K562 (cell line): ENCODE measurements around the gene KRT33B. TPM values are rescaled to one million over a fixed set of nuclear protein-coding genes. Genes with fewer than 3 reads are reported as not detected.

Experiments
- ATAC-seq: fragments of 200-7000 bp; cut with Tn5 transposase; 3 replicates; pipeline ENCODE4 v1.9.1; 2020; ENCODE audit warnings: moderate library complexity
- BruUV-seq: library from RNA; stranded (reverse); fragments of 400-500 nt; replicated peaks from 2 replicates; lab custom pipeline; 2021; lab: Mats Ljungman, UMichigan
- CTCF ChIA-PET: fragments of 300-600 bp; formaldehyde crosslinking; extraction: SDS; loops from one replicate; lab custom pipeline; 2021; ENCODE audit warnings: low intra/inter-chr PET ratio; lab: Yijun Ruan, JAX
- POLR2A ChIA-PET: fragments of 300-600, 350-650 bp; sonication (Branson Sonifier 250); formaldehyde crosslinking; extraction: SDS; loops from one replicate; lab custom pipeline; 2021; ENCODE audit warnings: antibody characterized with exemption, inconsistent platforms; lab: Yijun Ruan, JAX
- DNase-seq, 4 experiments: peaks; one replicate each; pipeline versions ENCODE4 v3.0.0 to v3.0.0-alpha.2; 2011 to 2018; ENCODE audit warnings: low spot score in 3 of 4, mixed read lengths in 3 of 4; ENCODE audit errors: extremely low read depth in 1 of 4
- FAIRE-seq: peaks from 2 replicates; lab custom pipeline; 2011; peaks lifted over from hg19 to GRCh38; lab: Jason Lieb, UNC
- H2AFZ ChIP-seq: 2 replicates; pipeline ENCODE4 v1.6.0; 2011; ENCODE audit warnings: low read depth, low read length, control low read depth, inconsistent platforms
- H3K27ac ChIP-seq: fragments of 200-600 bp; 3 replicates; pipeline ENCODE4 v1.8.0; 2011; ENCODE audit warnings: low read depth, mild to moderate bottlenecking, control low read depth, inconsistent platforms, low read length, moderate library complexity, mixed read lengths; ENCODE audit errors: extremely low read depth
- H3K27me3 ChIP-seq, 2 experiments: fragments of 300-600 bp in 1 of 2; 2 replicates in 1 of 2; 3 replicates in 1 of 2; pipeline versions ENCODE4 v1.6.0 to v1.8.0; 2011; ENCODE audit warnings: inconsistent platforms in 2 of 2, low read length in 2 of 2, mild to moderate bottlenecking in 1 of 2, mixed read lengths in 1 of 2, moderate library complexity in 1 of 2; ENCODE audit not compliant: control insufficient read depth in 2 of 2, insufficient read depth in 2 of 2
- H3K36me3 ChIP-seq: fragments of 300-600 bp; 3 replicates; pipeline ENCODE4 v1.8.0; 2011; ENCODE audit warnings: mild to moderate bottlenecking, low read length, inconsistent platforms; ENCODE audit not compliant: control insufficient read depth, insufficient read depth
- H3K4me1 ChIP-seq, 2 experiments: fragments of 200-600 bp in 1 of 2; replicated peaks in 1 of 2; 2 replicates in 1 of 2; 3 replicates in 1 of 2; pipeline versions ENCODE4 v1.5.1 to v1.8.0; 2011; ENCODE audit warnings: inconsistent platforms in 2 of 2, low read length in 2 of 2, mild to moderate bottlenecking in 1 of 2, mixed read lengths in 1 of 2, moderate library complexity in 1 of 2; ENCODE audit not compliant: control insufficient read depth in 2 of 2, insufficient read depth in 2 of 2
- H3K4me2 ChIP-seq: 2 replicates; pipeline ENCODE4 v1.6.1; 2011; ENCODE audit warnings: low read length, control low read depth, inconsistent platforms, mixed read lengths; ENCODE audit not compliant: insufficient read depth
- H3K4me3 ChIP-seq: fragments of 200-600 bp; sonication (generic), shearing (Covaris generic); 2 replicates; pipeline ENCODE4 v1.5.1; 2016; ENCODE audit warnings: control low read depth, inconsistent platforms
- H3K79me2 ChIP-seq: fragments of 200-600 bp; 3 replicates; pipeline ENCODE4 v1.8.0; 2011; ENCODE audit warnings: low read length, inconsistent platforms; ENCODE audit not compliant: control insufficient read depth, insufficient read depth
- H3K9ac ChIP-seq, 2 experiments: 2 replicates each; pipeline versions ENCODE4 v1.6.0 to v1.6.1; 2011; ENCODE audit warnings: low read depth in 2 of 2, low read length in 2 of 2, control low read depth in 1 of 2, inconsistent platforms in 1 of 2, mild to moderate bottlenecking in 1 of 2, mixed read lengths in 1 of 2; ENCODE audit not compliant: insufficient read depth in 1 of 2
- H3K9me1 ChIP-seq: one replicate; pipeline ENCODE4 v1.6.0; 2011; ENCODE audit warnings: inconsistent platforms, mild to moderate bottlenecking, low read length, moderate library complexity; ENCODE audit not compliant: control insufficient read depth, insufficient read depth
- H3K9me3 ChIP-seq: replicated peaks from 2 replicates; pipeline ENCODE4 v1.5.1; 2011; ENCODE audit warnings: low read depth, low read length, inconsistent platforms; ENCODE audit not compliant: control insufficient read depth, insufficient read depth
- H4K20me1 ChIP-seq: replicated peaks from 2 replicates; pipeline ENCODE4 v1.6.1; 2011; ENCODE audit warnings: low read length, inconsistent platforms, mixed read lengths; ENCODE audit not compliant: control insufficient read depth, insufficient read depth
- ATF1 ChIP-seq, 2 experiments: fragments of 450-650 bp in 1 of 2; IDR thresholded peaks; 2 replicates each; pipeline ENCODE4 v1.6.1; 2016; ENCODE audit warnings: missing compliant biosample characterization in 1 of 2, missing genetic modification characterization in 1 of 2
- BCL6 ChIP-seq: fragments of 250-450 bp; sonication (Bioruptor Pico); IDR thresholded peaks from 2 replicates; pipeline ENCODE4 v1.4.0; 2020
- BRD9 ChIP-seq: fragments of 450-650 bp; IDR thresholded peaks from 2 replicates; pipeline ENCODE4 v1.6.1; 2018; ENCODE audit warnings: low read depth; ENCODE audit not compliant: partially characterized antibody
- HOXB6 ChIP-seq: fragments of 250-450 bp; sonication (Bioruptor Pico); IDR thresholded peaks from 2 replicates; pipeline ENCODE4 v1.5.1; 2022; ENCODE audit warnings: mild to moderate bottlenecking, borderline replicate concordance
- RBBP5 ChIP-seq: fragments of 200-600 bp; sonication (generic); IDR thresholded peaks from 2 replicates; pipeline ENCODE4 v1.6.1; 2012; ENCODE audit warnings: borderline replicate concordance, mild to moderate bottlenecking, low read length, control low read depth, inconsistent platforms; ENCODE audit not compliant: insufficient read depth, poor library complexity, severe bottlenecking
- RFX5 ChIP-seq: IDR thresholded peaks from 2 replicates; pipeline ENCODE4 v1.6.1; 2011; ENCODE audit warnings: low read depth, mild to moderate bottlenecking, improper control_type of control experiment, low read length
- SRSF9 ChIP-seq: fragments of 200-400 bp; formaldehyde crosslinking; IDR thresholded peaks from 2 replicates; pipeline ENCODE4 v1.6.1; 2017; ENCODE audit warnings: low read depth, low read length, borderline replicate concordance
- ZBTB8A ChIP-seq: fragments of 450-650 bp; IDR thresholded peaks from 2 replicates; pipeline ENCODE4 v1.6.1; 2018; ENCODE audit warnings: mild to moderate bottlenecking, moderate library complexity; ENCODE audit not compliant: partially characterized antibody
- ZNF3 ChIP-seq: fragments of 250-450 bp; sonication (Bioruptor Pico); IDR thresholded peaks from 2 replicates; pipeline ENCODE4 v1.5.0; 2021; ENCODE audit warnings: mild to moderate bottlenecking, moderate library complexity
- ZNF695 ChIP-seq: fragments of 450-650 bp; formaldehyde crosslinking; IDR thresholded peaks from 2 replicates; pipeline ENCODE4 v1.4.0; 2020; ENCODE audit warnings: mild to moderate bottlenecking, moderate library complexity
- ZNF77 ChIP-seq: fragments of 250-450 bp; sonication (Bioruptor Pico); IDR thresholded peaks from 2 replicates; pipeline ENCODE4 v1.5.0; 2020
- WGBS: fragments of 100-300 bp; shearing (Covaris generic); methylation state at CpG from one replicate; pipeline ENCODE4 v1.1.6; 2016; ENCODE audit warnings: low coverage, mixed read lengths; ENCODE audit not compliant: insufficient coverage; ENCODE audit errors: missing lambda C conversion rate; 5-methylcytosine and 5-hydroxymethylcytosine counted together
- in situ Hi-C: fragments of 300-500 bp; cut with MboI; formaldehyde crosslinking; loops from 4 replicates; pipeline ENCODE4 v1.15.0; 2018; ENCODE audit warnings: inconsistent platforms, mixed read lengths
- intact Hi-C: fragments of 100-400 bp; cut with micrococcal nuclease; formaldehyde crosslinking; loops from 2 replicates; pipeline ENCODE4 v1.14.2; 2022
- polyA plus RNA-seq, 8 experiments: library from polyadenylated mRNA; depleted of rRNA in 4 of 8; stranded (reverse) in 5 of 8; unstranded in 3 of 8; fragments of >200 nt; fragmentation: Nextera tagmentation in 2 of 8; fragmentation: Illumina TruSeq in 1 of 8; extraction: Ambion mirVana in 2 of 8; extraction: Trizol in 1 of 8; gene quantifications; 2 replicates each; pipeline versions ENCODE4 v1.2.1 to v1.2.3, GENCODE V29; 2011 to 2014; ENCODE audit warnings: inconsistent platforms in 1 of 8, missing spikeins in 1 of 8
- total RNA-seq, 7 experiments: library from RNA; depleted of rRNA in 6 of 7; stranded (reverse); fragments of >200 nt in 6 of 7; fragmentation: Illumina TruSeq in 2 of 7; extraction: Trizol in 2 of 7; gene quantifications; 2 replicates each; pipeline versions ENCODE4 v1.2.1 to v1.2.3, GENCODE V29; 2011 to 2021; ENCODE audit warnings: low replicate concordance in 1 of 7
- TF ChIP-seq, protein P1 (sequence below): fragments of 250-450 bp; sonication (Bioruptor Pico); IDR thresholded peaks from 2 replicates; pipeline ENCODE4 v1.9.0; 2021; ENCODE audit warnings: mild to moderate bottlenecking, inconsistent platforms
- TF ChIP-seq, protein P2 (sequence below): sonication (generic); formaldehyde crosslinking; IDR thresholded peaks from 2 replicates; pipeline ENCODE4 v1.9.0; 2022; ENCODE audit warnings: mild to moderate bottlenecking, missing genetic modification reagents
- TF ChIP-seq, protein P3 (sequence below): fragments of 450-650 bp; IDR thresholded peaks from 2 replicates; pipeline ENCODE4 v1.6.1; 2016; ENCODE audit warnings: mild to moderate bottlenecking

The KRT33B gene
- total and polyA plus RNA-seq, 9 of the 15 experiments (the other 6 are each of a cell fraction or from before 2014, with no cell fraction given), result not detected

DNA sequence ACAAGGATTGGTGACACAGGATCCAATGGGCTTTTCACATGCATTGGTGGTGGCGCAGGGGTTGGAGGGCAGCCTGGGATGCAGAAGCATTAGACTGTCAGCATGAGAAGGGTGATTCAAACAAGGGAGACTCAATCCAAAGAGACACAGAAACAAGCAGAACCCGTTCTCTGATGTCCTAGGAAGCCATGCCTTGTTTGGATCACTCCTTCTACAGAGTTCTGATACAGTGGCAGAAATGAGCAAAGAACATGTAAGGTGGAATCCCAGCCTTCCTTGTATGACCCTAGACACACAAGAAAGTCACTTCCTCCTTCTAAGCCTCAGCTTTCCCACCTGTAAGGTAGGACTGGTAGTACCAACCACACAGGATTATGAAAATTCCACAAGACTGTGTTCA is 5.7 kb downstream of the KRT33B start (continued):
- TF ChIP-seq, protein P1, sequence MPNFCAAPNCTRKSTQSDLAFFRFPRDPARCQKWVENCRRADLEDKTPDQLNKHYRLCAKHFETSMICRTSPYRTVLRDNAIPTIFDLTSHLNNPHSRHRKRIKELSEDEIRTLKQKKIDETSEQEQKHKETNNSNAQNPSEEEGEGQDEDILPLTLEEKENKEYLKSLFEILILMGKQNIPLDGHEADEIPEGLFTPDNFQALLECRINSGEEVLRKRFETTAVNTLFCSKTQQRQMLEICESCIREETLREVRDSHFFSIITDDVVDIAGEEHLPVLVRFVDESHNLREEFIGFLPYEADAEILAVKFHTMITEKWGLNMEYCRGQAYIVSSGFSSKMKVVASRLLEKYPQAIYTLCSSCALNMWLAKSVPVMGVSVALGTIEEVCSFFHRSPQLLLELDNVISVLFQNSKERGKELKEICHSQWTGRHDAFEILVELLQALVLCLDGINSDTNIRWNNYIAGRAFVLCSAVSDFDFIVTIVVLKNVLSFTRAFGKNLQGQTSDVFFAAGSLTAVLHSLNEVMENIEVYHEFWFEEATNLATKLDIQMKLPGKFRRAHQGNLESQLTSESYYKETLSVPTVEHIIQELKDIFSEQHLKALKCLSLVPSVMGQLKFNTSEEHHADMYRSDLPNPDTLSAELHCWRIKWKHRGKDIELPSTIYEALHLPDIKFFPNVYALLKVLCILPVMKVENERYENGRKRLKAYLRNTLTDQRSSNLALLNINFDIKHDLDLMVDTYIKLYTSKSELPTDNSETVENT, result no peak
- no peak for TF ChIP-seq BCL6 (CRISPR knock-in tag)
- TF ChIP-seq, protein P2, sequence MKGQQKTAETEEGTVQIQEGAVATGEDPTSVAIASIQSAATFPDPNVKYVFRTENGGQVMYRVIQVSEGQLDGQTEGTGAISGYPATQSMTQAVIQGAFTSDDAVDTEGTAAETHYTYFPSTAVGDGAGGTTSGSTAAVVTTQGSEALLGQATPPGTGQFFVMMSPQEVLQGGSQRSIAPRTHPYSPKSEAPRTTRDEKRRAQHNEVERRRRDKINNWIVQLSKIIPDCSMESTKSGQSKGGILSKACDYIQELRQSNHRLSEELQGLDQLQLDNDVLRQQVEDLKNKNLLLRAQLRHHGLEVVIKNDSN (CRISPR knock-in tag), result no peak

DNA sequence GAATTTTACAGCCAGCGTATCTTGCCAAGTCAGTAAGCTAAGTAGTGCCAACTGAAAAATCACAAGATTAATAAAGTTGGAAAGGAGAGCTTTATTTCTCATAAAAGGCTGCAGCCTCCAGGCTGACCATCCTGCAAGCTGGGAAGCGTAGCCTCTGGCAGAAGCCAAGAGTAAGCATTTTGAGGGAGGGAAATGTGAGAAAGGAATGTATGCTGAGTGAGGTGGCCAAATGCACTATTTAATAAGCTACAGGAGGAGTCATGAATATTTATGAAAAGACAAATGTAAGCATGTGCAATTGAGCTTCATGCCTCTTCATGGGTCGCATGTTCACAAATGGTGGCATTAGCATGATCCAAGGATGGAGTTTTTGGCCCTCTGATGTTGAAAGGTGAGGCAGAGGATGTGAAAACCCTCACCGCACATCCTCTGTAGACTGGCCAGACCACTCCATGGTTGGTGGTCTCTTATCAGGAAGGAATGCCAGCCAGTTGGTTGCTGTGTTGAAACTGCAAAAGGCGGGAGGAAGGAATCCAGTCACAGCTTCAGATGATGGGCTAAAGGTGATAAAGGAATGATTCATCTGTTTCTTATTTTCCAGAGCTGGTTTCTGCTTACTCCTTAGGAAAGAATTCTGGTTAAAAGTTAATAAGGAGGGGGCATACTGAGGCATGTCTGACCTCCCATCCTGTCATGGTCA is 9.2 kb downstream of the KRT33B start:
- BruUV-seq, result no TSS peak
- CTCF ChIA-PET, result no interaction called here
- TF ChIP-seq ATF1 (CRISPR knock-in tag; IDR thresholded peaks at IDR 0.05) (no peak), ATF1 (tag; IDR thresholded peaks at IDR 0.05) (no peak), RFX5 (no peak), SRSF9 (no peak), HOXB6 (no peak), ZNF695 (CRISPR knock-in tag) (no peak), RBBP5 (no peak), BRD9 (no peak), ZBTB8A (no peak), ZNF77 (CRISPR knock-in tag) (no peak), ZNF3 (CRISPR knock-in tag) (no peak)
- TF ChIP-seq, protein P3, sequence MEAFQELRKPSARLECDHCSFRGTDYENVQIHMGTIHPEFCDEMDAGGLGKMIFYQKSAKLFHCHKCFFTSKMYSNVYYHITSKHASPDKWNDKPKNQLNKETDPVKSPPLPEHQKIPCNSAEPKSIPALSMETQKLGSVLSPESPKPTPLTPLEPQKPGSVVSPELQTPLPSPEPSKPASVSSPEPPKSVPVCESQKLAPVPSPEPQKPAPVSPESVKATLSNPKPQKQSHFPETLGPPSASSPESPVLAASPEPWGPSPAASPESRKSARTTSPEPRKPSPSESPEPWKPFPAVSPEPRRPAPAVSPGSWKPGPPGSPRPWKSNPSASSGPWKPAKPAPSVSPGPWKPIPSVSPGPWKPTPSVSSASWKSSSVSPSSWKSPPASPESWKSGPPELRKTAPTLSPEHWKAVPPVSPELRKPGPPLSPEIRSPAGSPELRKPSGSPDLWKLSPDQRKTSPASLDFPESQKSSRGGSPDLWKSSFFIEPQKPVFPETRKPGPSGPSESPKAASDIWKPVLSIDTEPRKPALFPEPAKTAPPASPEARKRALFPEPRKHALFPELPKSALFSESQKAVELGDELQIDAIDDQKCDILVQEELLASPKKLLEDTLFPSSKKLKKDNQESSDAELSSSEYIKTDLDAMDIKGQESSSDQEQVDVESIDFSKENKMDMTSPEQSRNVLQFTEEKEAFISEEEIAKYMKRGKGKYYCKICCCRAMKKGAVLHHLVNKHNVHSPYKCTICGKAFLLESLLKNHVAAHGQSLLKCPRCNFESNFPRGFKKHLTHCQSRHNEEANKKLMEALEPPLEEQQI, result no peak

More for the DNA sequence above, 9.2 kb downstream of the KRT33B start:
- Histone ChIP-seq H2AFZ (no peak overlapping the region), H3K4me3 (no peak overlapping the region), H3K36me3 (no peaks in the 10 kb centered on the region), H3K4me2 (no peak overlapping the region), H3K9me3 (no peaks in the 10 kb centered on the region), H3K4me1 (no peaks in the 10 kb centered on the region), H3K9ac (no peak overlapping the region), H3K79me2 (no peaks in the 10 kb centered on the region), H3K9me1 (no peaks in the 10 kb centered on the region), H3K27ac (no peak overlapping the region), H3K27me3 (peaks cover 3 to 5% of the 10 kb centered on the region in 2 experiments; a peak in 2 of 5 replicates), H4K20me1 (no peaks in the 10 kb centered on the region)
- ATAC-seq (no peak), FAIRE-seq (no peak), DNase-seq (no peak)
- 1% methylated on average over 5 of the region's 5 CpGs for WGBS
- POLR2A ChIA-PET, result interaction anchor here (0.8 kb wide), 1 partner anchor 10 kb away, joined by 3 read pairs; no protein-coding TSS in a partner anchor
- intact Hi-C loops (no loop called here), in situ Hi-C loops (no loop called here)
